ENCODE data around the gene SNX1. TPM values are rescaled to one million over a fixed set of nuclear protein-coding genes. Genes with fewer than 3 reads are reported as not detected.
"Not testable (repeated sequence)": the region's sequence is repeated elsewhere in the genome, so short reads cannot be mapped to it uniquely, and the experiment has no call there.

The SNX1 gene
- total RNA-seq, 1 donor from 2014 or later, result 38.1 TPM

- peaks cover 5% of the 10 kb centered on the region for H3K27me3 ChIP-seq (ENCODE audit: control insufficient read depth, insufficient read depth, low read length)
- H3K36me3 ChIP-seq (ENCODE audit: control insufficient read depth, insufficient read depth, low read length), result no peaks in the 10 kb centered on the region
- H3K4me3 ChIP-seq (ENCODE audit: low read depth, low read length), result no peak overlapping the region
- no peak for DNase-seq (ENCODE audit: low read depth)
- no peak for TF ChIP-seq CTCF (IDR thresholded peaks at IDR 0.05; ENCODE audit: insufficient read depth, low read length, poor library complexity, severe bottlenecking)
Measured at GRCh38 chr15:64051093-64051402, 44.7 kb upstream of the SNX1 start.

DNA sequence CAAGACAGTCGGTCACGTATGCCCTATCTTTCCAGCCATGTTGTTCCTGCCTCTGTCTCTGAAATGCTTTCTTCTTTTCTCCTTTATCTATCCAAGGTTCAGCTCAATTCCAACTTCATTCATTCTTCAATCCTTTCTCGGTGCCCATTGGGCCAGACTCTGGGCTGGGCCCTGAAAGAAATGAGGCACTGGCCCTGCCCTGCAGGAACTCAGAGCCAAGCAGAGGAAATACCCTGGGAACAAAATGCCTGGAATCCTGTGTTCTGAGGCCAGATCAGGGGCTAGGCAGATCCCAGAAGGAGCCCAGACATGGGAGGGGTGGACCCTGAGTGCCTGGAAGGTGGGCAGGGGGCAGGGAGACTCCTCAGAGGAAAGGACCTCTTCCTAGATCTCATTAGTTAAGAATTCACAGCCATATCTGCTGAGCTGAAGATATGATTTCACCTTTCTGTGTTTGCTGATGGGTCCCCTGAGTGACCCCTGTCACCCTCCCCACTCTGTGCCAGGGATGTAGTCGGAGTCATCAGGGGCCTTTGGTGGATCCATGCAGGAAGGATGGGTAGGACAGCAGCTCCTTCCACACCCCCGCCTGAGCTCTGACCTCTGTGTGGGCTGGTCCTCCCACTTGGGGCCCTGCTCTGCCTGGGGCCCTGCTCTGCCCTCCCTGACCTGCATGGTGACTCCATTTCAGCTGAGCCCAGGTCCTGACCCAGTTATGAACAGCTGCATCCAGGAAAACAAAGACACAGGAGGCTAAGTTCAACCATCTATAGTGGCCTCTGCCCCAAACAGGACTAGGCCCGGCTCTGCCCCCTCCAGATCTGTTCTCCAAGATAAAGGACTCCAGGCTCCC is 44.1 kb upstream of the SNX1 start:
- Histone ChIP-seq H3K4me3 (ENCODE audit: low read depth, low read length) (no peak overlapping the region), H3K36me3 (ENCODE audit: control insufficient read depth, insufficient read depth, low read length) (no peaks in the 10 kb centered on the region), H3K27me3 (ENCODE audit: control insufficient read depth, insufficient read depth, low read length) (peaks cover 5% of the 10 kb centered on the region)
- no peak for TF ChIP-seq CTCF (IDR thresholded peaks at IDR 0.05; ENCODE audit: insufficient read depth, low read length, poor library complexity, severe bottlenecking)
- no peak for DNase-seq (ENCODE audit: low read depth)

GRCh38 chr15:64052925-64053491 is 42.8 kb upstream of the SNX1 start:
- DNase-seq (ENCODE audit: low read depth), result no peak
- Histone ChIP-seq H3K4me3 (ENCODE audit: low read depth, low read length) (no peak overlapping the region), H3K36me3 (ENCODE audit: control insufficient read depth, insufficient read depth, low read length) (no peaks in the 10 kb centered on the region), H3K27me3 (ENCODE audit: control insufficient read depth, insufficient read depth, low read length) (no peaks in the 10 kb centered on the region)
- TF ChIP-seq CTCF (IDR thresholded peaks at IDR 0.05; ENCODE audit: insufficient read depth, low read length, poor library complexity, severe bottlenecking), result no peak

DNA sequence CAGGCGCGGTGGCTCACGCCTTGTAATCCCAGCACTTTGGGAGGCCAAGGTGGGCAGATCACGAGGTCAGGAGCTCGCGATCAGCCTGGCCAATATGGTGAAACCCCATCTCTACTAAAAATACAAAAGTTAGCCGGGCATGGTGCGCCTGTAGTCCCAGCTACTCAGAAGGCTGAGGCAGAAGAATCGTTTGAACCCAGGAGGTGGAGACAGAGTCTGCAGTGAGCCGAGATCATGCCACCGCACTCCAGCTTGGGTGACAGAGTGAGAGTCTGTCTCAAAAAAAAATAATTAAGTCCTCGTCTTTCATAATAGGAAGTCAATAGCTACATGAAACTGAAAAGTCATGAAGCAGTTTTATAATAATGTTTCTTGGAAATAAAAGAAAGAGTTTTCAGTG is 42.1 kb upstream of the SNX1 start:
- H3K27me3 ChIP-seq (ENCODE audit: control insufficient read depth, insufficient read depth, low read length); H3K36me3 ChIP-seq (ENCODE audit: control insufficient read depth, insufficient read depth, low read length); H3K4me3 ChIP-seq (ENCODE audit: low read depth, low read length); DNase-seq (ENCODE audit: low read depth): not testable (repeated sequence)

GRCh38 chr15:64058279-64058678 is 37.5 kb upstream of the SNX1 start:
- H3K4me3 ChIP-seq (ENCODE audit: low read depth, low read length), result no peak overlapping the region
- TF ChIP-seq CTCF (IDR thresholded peaks at IDR 0.05; ENCODE audit: insufficient read depth, low read length, poor library complexity, severe bottlenecking), result no peak
- no peaks in the 10 kb centered on the region for H3K27me3 ChIP-seq (ENCODE audit: control insufficient read depth, insufficient read depth, low read length)
- DNase-seq (ENCODE audit: low read depth), result no peak
- H3K36me3 ChIP-seq (ENCODE audit: control insufficient read depth, insufficient read depth, low read length), result no peaks in the 10 kb centered on the region

GRCh38 chr15:64059104-64059503 is 36.7 kb upstream of the SNX1 start:
- DNase-seq (ENCODE audit: low read depth); H3K27me3 ChIP-seq (ENCODE audit: control insufficient read depth, insufficient read depth, low read length); H3K36me3 ChIP-seq (ENCODE audit: control insufficient read depth, insufficient read depth, low read length); H3K4me3 ChIP-seq (ENCODE audit: low read depth, low read length): not testable (repeated sequence)

- Histone ChIP-seq H3K4me3 (ENCODE audit: low read depth, low read length) (no peak overlapping the region), H3K27me3 (ENCODE audit: control insufficient read depth, insufficient read depth, low read length) (no peaks in the 10 kb centered on the region), H3K36me3 (ENCODE audit: control insufficient read depth, insufficient read depth, low read length) (no peaks in the 10 kb centered on the region)
- no peak for DNase-seq (ENCODE audit: low read depth)
- TF ChIP-seq CTCF (IDR thresholded peaks at IDR 0.05; ENCODE audit: insufficient read depth, low read length, poor library complexity, severe bottlenecking), result no peak
Measured at GRCh38 chr15:64060716-64061115, 35.1 kb upstream of the SNX1 start.

Data from kidney epithelial cell (primary cell).